Heart right ventricle (tissue), 16 donors: Measurements from ENCODE around the gene EPB41L2. TPM values are rescaled to one million over a fixed set of nuclear protein-coding genes. Genes with fewer than 3 reads are reported as not detected.

Experiments used
- ATAC-seq, 8 donors: fragments of 200-7000 bp; cut with Tn5 transposase; one replicate each; pipeline ENCODE4 v1.9.1; 2020; ENCODE audit warnings: mild to moderate bottlenecking in 8 of 8, moderate library complexity in 8 of 8, moderate number of reproducible peaks in 1 of 8
- DNase-seq, 2 donors: peaks; one replicate each; pipeline ENCODE4 v3.0.0-alpha.2; 2020
- H3K27ac ChIP-seq, 10 donors: fragments of 200-600 bp; sonication (generic) in 2 of 10; one replicate each; pipeline versions ENCODE4 v1.5.0 to v1.8.0; 2020 to 2022; ENCODE audit warnings: mild to moderate bottlenecking in 3 of 10
- H3K27me3 ChIP-seq, 7 donors: fragments of 200-600 bp; one replicate each; pipeline ENCODE4 v1.8.0; 2021 to 2022; ENCODE audit warnings: mild to moderate bottlenecking in 2 of 7
- H3K36me3 ChIP-seq, 9 donors: fragments of 200-600 bp; sonication (generic) in 1 of 9; one replicate each; pipeline versions ENCODE4 v1.5.0 to v1.8.0; 2020 to 2022; ENCODE audit warnings: mild to moderate bottlenecking in 2 of 9
- H3K4me1 ChIP-seq, 9 donors: fragments of 200-600 bp; sonication (generic) in 1 of 9; one replicate each; pipeline versions ENCODE4 v1.5.0 to v1.8.0; 2020 to 2022; ENCODE audit warnings: mild to moderate bottlenecking in 4 of 9
- H3K4me3 ChIP-seq, 10 donors: fragments of 200-600 bp; sonication (generic) in 2 of 10; one replicate each; pipeline versions ENCODE4 v1.5.0 to v1.8.0; 2020 to 2022; ENCODE audit warnings: mild to moderate bottlenecking in 7 of 10, moderate library complexity in 2 of 10
- H3K9me3 ChIP-seq, 11 donors: fragments of 200-600 bp in 10 of 11; sonication (generic) in 2 of 11; one replicate each; pipeline versions ENCODE4 v1.5.0 to v1.8.0; 2013 to 2022; ENCODE audit warnings: mild to moderate bottlenecking in 2 of 11, control low read depth in 1 of 11, moderate library complexity in 1 of 11
- CTCF ChIP-seq, 9 donors: fragments of 200-600 bp; sonication (generic) in 2 of 9; IDR thresholded peaks; one replicate each; pipeline versions ENCODE4 v1.5.0 to v1.8.0; 2021 to 2022; ENCODE audit warnings: antibody characterized with exemption in 9 of 9, mild to moderate bottlenecking in 5 of 9, moderate library complexity in 1 of 9
- WGBS, 2 donors: extraction: QIAGEN DNeasy Blood & Tissue Kit; methylation state at CpG; one replicate each; pipeline ENCODE4 v1.1.7; 2013; ENCODE audit warnings: inconsistent platforms in 1 of 2; 5-methylcytosine and 5-hydroxymethylcytosine counted together
- intact Hi-C, 10 donors: fragments of 100-400 bp; cut with DNase I; formaldehyde crosslinking; loops; one replicate each; pipeline versions ENCODE4 v1.11.1 to v1.14.2; 2022
- polyA plus RNA-seq, 2 donors: library from polyadenylated mRNA; stranded (reverse); fragments of 200-250 nt; gene quantifications; one replicate each; pipeline ENCODE4 v1.2.3, GENCODE V29; 2013
- total RNA-seq, 10 donors: library from RNA; stranded (reverse); fragmentation: NEBNext Ultra II Directional in 3 of 10; extraction: Animal tissue kit (Norgen Biotek cat#: 25700) in 3 of 10; gene quantifications; one replicate each; pipeline versions ENCODE4 v1.2.1 to v1.2.4, GENCODE V29; 2021 to 2023
- donor health status: Arrhythmogenic right ventricular cardiomyopathy.
- donor health status: ischemic (EF 13 %, LVEDD 7.1; RV severe dilation, severe dysfunction).
- donor health status: healthy with polysubstance abuse.
- donor health status: DM: no; HTN: yes; CAD: no.
- donor health status: DM: no; HTN: no; CAD: no.
- donor health status: ischemic (EF 25% LVEDD 6.9; RV normal size, moderate dysfunction).
- donor health status: ischemic (EF 25% LVEDD 5.7; RV mildly dilated, moderate dysfunction).
- donor health status: healthy.
- donor health status: DM: yes; HTN: yes; CAD: no.
- donor health status: Ischemic cardiomyopathy.
- donor health status: ischemic (EF 35%, LVEDD 5.7; RV mildly dilated, moderate dysfunction).
- donor health status: nonischemic (EF 11% LVEDD 7.7; RV severe dilation, severe dysfunction).
- donor health status: DM: yes; HTN: yes; CAD: no.
- donor health status: PGD.
- donor health status: ischemic (EF 29% LVEDD 5.4; RV normal size, mild dysfunction).
- donor health status: nonischemic (EF 23%, LVEDD 6.1; RV moderate dilation, normal function).

EPB41L2 gene
- total and polyA plus RNA-seq, 12 donors: 18.0 to 98.6 (median 55.1) TPM

GRCh38 chr6:130973521-130974277 lies 89.3 kb downstream of the EPB41L2 start:
- H3K4me1 ChIP-seq: peaks cover 0 to 41% (median 29%) of the 10 kb centered on the region in 9 donors
- intact Hi-C loops: loop anchor here in 2 of 10 donors (10.0 kb wide), 1 partner anchor 91 kb away; the partner anchor contains the start of gene EPB41L2 (in 2 of the 2)
- ATAC-seq (no peak), DNase-seq (no peak)
- TF ChIP-seq CTCF (IDR thresholded peaks at IDR 0.05): no peak
- H3K9me3 ChIP-seq: no peaks in the 10 kb centered on the region
- 88 to 94% methylated on average over 3 of the region's 3 CpGs for whole genome bisulfite sequencing, 2 donors
- H3K4me3 ChIP-seq: no peak overlapping the region
- H3K27ac ChIP-seq: no peak overlapping the region
- H3K36me3 ChIP-seq: no peaks in the 10 kb centered on the region
- H3K27me3 ChIP-seq: no peaks in the 10 kb centered on the region

GRCh38 chr6:130971504-130971903 lies 91.5 kb downstream of the EPB41L2 start:
- 93 to 94% methylated on average over 3 of the region's 3 CpGs for WGBS, 2 donors
- DNase-seq: no peak
- H3K4me1 ChIP-seq: peaks cover 0 to 42% (median 30%) of the 10 kb centered on the region in 9 donors
- H3K36me3 ChIP-seq: no peaks in the 10 kb centered on the region
- H3K4me3 ChIP-seq: no peak overlapping the region
- peak overlapping the region in 1 of 10 donors; percentile 78 for H3K27ac ChIP-seq
- ATAC-seq: no peak
- H3K9me3 ChIP-seq: no peaks in the 10 kb centered on the region
- intact Hi-C loops: loop anchor here in 2 of 10 donors (10.0 kb wide), 1 partner anchor 93 kb away; the partner anchor contains the start of gene EPB41L2 (in 2 of the 2)
- H3K27me3 ChIP-seq: no peaks in the 10 kb centered on the region
- no peak for TF ChIP-seq CTCF (IDR thresholded peaks at IDR 0.05)

- H3K27ac ChIP-seq: peak overlapping the region in 7 of 10 donors; percentile 69 to 82 (median 80)
- H3K4me1 ChIP-seq: peaks cover 0 to 48% (median 36%) of the 10 kb centered on the region in 9 donors
- no peaks in the 10 kb centered on the region for H3K9me3 ChIP-seq
- no peaks in the 10 kb centered on the region for H3K36me3 ChIP-seq
- H3K4me3 ChIP-seq: peak overlapping the region in 1 of 10 donors; percentile 61
- intact Hi-C loops: loop anchor here in 2 of 10 donors (10.0 kb wide), 1 partner anchor 94 kb away; the partner anchor contains the start of gene EPB41L2 (in 2 of the 2)
- no peak for DNase-seq
- no peak for TF ChIP-seq CTCF (IDR thresholded peaks at IDR 0.05)
- no peak for ATAC-seq
- WGBS, 2 donors: 86 to 90% methylated on average over 9 of the region's 9 CpGs
- no peaks in the 10 kb centered on the region for H3K27me3 ChIP-seq
Observed at GRCh38 chr6:130970839-130971410, 92.1 kb downstream of the EPB41L2 start.

GRCh38 chr6:130969791-130970491 lies 93.1 kb downstream of the EPB41L2 start:
- H3K27ac ChIP-seq: peak overlapping the region; percentile 9 to 82 (median 79)
- no peaks in the 10 kb centered on the region for H3K9me3 ChIP-seq
- 29 to 52% methylated on average over 8 of the region's 8 CpGs for WGBS, 2 donors
- no peak for TF ChIP-seq CTCF (IDR thresholded peaks at IDR 0.05)
- H3K27me3 ChIP-seq: no peaks in the 10 kb centered on the region
- no peaks in the 10 kb centered on the region for H3K36me3 ChIP-seq
- ATAC-seq (peak; percentile 68 to 90 (median 84)), DNase-seq (peak; percentile 38 to 66)
- peak overlapping the region; percentile 15 to 61 (median 50) for H3K4me3 ChIP-seq
- intact Hi-C loops: loop anchor here in 7 of 10 donors (5.0 to 10.0 kb wide), 6 partner anchors 32 to 145 kb away; partner anchors contain the start of gene EPB41L2 (in 5 of the 7)
- peaks cover 0 to 56% (median 45%) of the 10 kb centered on the region in 9 donors for H3K4me1 ChIP-seq
